NOMO-1 treated with dmso at 0.1 percent for 144 hours (cell line): ENCODE results near the gene TXNRD2.

ENCODE experiments used
- DNase-seq: peaks from one replicate; lab custom pipeline; 2025; ENCODE audit not compliant: unreplicated experiment; lab: John Stamatoyannopoulos, UW

Gene TXNRD2

GRCh38 chr22:19905347-19906276, 36.0 kb downstream of the TXNRD2 start:
- DNase-seq, result no peak

- no peak for DNase-seq
Observed at GRCh38 chr22:19904935-19905334, 36.7 kb downstream of the TXNRD2 start.

GRCh38 chr22:19904174-19904856, 37.3 kb downstream of the TXNRD2 start:
- DNase-seq, result no peak

- DNase-seq, result no peak
Observed at GRCh38 chr22:19903513-19903912, 38.1 kb downstream of the TXNRD2 start.

GRCh38 chr22:19903031-19903430, 38.6 kb downstream of the TXNRD2 start:
- no peak for DNase-seq

- no peak for DNase-seq
Observed at GRCh38 chr22:19902245-19902715, 39.3 kb downstream of the TXNRD2 start.

GRCh38 chr22:19901577-19902244, 39.9 kb downstream of the TXNRD2 start:
- DNase-seq, result no peak

GRCh38 chr22:19900707-19901436, 40.7 kb downstream of the TXNRD2 start:
- no peak for DNase-seq

- DNase-seq, result no peak
Observed at GRCh38 chr22:19898831-19899567, 42.6 kb downstream of the TXNRD2 start.

GRCh38 chr22:19898145-19898544, 43.5 kb downstream of the TXNRD2 start:
- no peak for DNase-seq

- DNase-seq, result no peak
Observed at GRCh38 chr22:19897726-19898125, 43.9 kb downstream of the TXNRD2 start.

GRCh38 chr22:19896665-19897355, 44.8 kb downstream of the TXNRD2 start:
- no peak for DNase-seq

GRCh38 chr22:19895160-19895849, 46.3 kb downstream of the TXNRD2 start:
- DNase-seq, result no peak

GRCh38 chr22:19893363-19893762, 48.3 kb downstream of the TXNRD2 start:
- no peak for DNase-seq

GRCh38 chr22:19892925-19893324, 48.7 kb downstream of the TXNRD2 start:
- no peak for DNase-seq

GRCh38 chr22:19892257-19892879, 49.2 kb downstream of the TXNRD2 start:
- no peak for DNase-seq

GRCh38 chr22:19891317-19892256, 50.0 kb downstream of the TXNRD2 start:
- DNase-seq, result peak; percentile 35
